Nephron progenitor cell (in vitro differentiated cells): ENCODE measurements around the gene STK38L.
A peak's percentile ranks its signal among the peaks of the same experiment; 100 is the strongest.

Experiments
- DNase-seq: peaks from one replicate; pipeline ENCODE4 v3.0.0; 2021
- H3K27ac Mint-ChIP-seq: 2 replicates; pipeline ENCODE4 v1.8.0; 2021; ENCODE audit warnings: mild to moderate bottlenecking, moderate library complexity, mixed read lengths
- H3K27me3 Mint-ChIP-seq: 2 replicates; pipeline ENCODE4 v1.8.0; 2021; ENCODE audit warnings: mild to moderate bottlenecking, low read depth, mixed read lengths; ENCODE audit not compliant: poor library complexity
- H3K36me3 Mint-ChIP-seq: 2 replicates; pipeline ENCODE4 v1.8.0; 2021; ENCODE audit warnings: low read depth, mixed read lengths
- H3K4me1 Mint-ChIP-seq: 2 replicates; pipeline ENCODE4 v1.8.0; 2021; ENCODE audit warnings: mixed read lengths
- H3K4me3 Mint-ChIP-seq: 2 replicates; pipeline ENCODE4 v1.8.0; 2021; ENCODE audit warnings: mild to moderate bottlenecking, moderate library complexity, mixed read lengths
- H3K9me3 Mint-ChIP-seq: 2 replicates; pipeline ENCODE4 v1.8.0; 2021; ENCODE audit warnings: mild to moderate bottlenecking, moderate library complexity, mixed read lengths
- TF ChIP-seq, protein P1 (sequence below): fragments of 200-600 bp; sonication (generic); IDR thresholded peaks from 2 replicates; pipeline ENCODE4 v1.5.0; 2021; ENCODE audit warnings: antibody characterized with exemption

The STK38L gene

DNA sequence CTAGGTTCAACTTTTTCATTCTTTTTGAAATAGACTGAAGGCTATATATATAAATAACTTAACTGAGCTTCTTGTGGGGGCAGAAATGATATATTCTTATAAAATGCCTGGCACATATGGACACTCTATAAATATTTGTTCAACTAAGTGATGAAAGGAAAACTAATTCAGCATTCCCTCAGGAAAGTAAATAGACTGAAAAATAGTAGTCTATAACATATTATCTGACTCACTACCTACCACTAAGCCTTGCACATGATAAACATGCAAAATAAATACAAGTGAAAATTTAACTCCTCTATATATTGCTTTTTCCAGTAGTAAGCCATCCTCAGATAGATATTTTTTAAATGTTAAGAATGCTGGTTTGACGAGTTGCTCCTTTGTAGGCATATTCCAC, 72.9 kb downstream of the STK38L start:
- no peaks in the 10 kb centered on the region for H3K27me3 Mint-ChIP-seq
- TF ChIP-seq, protein P1, sequence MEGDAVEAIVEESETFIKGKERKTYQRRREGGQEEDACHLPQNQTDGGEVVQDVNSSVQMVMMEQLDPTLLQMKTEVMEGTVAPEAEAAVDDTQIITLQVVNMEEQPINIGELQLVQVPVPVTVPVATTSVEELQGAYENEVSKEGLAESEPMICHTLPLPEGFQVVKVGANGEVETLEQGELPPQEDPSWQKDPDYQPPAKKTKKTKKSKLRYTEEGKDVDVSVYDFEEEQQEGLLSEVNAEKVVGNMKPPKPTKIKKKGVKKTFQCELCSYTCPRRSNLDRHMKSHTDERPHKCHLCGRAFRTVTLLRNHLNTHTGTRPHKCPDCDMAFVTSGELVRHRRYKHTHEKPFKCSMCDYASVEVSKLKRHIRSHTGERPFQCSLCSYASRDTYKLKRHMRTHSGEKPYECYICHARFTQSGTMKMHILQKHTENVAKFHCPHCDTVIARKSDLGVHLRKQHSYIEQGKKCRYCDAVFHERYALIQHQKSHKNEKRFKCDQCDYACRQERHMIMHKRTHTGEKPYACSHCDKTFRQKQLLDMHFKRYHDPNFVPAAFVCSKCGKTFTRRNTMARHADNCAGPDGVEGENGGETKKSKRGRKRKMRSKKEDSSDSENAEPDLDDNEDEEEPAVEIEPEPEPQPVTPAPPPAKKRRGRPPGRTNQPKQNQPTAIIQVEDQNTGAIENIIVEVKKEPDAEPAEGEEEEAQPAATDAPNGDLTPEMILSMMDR: no peak
- no peaks in the 10 kb centered on the region for H3K4me1 Mint-ChIP-seq
- no peak overlapping the region for H3K27ac Mint-ChIP-seq
- H3K9me3 Mint-ChIP-seq: no peaks in the 10 kb centered on the region
- DNase-seq: no peak
- H3K4me3 Mint-ChIP-seq: no peak overlapping the region
- H3K36me3 Mint-ChIP-seq: peaks cover 58% of the 10 kb centered on the region

DNA sequence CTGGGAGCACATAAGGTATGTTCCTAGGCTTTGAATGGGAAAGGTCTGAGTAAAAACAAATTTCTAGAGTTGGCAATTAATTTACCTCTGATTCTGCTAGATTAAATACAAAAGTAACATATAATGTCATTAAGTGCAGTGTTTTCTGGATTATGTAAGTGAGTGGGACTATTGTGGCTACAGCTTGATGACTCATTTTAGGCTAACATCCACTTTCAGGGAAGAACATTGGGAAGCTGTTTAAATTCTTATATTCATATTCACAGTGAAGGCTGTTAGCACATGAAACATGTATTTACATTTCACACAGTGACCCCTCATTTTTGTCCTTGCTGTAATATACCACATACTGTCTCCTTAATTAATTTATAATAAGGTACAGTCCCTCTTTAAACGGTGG, 75.3 kb downstream of the STK38L start:
- TF ChIP-seq, protein P1: no peak
- Mint-ChIP-seq H3K9me3 (no peaks in the 10 kb centered on the region), H3K27ac (no peak overlapping the region), H3K4me3 (no peak overlapping the region), H3K4me1 (no peaks in the 10 kb centered on the region), H3K27me3 (no peaks in the 10 kb centered on the region), H3K36me3 (peaks cover 49% of the 10 kb centered on the region)
- DNase-seq: no peak

DNA sequence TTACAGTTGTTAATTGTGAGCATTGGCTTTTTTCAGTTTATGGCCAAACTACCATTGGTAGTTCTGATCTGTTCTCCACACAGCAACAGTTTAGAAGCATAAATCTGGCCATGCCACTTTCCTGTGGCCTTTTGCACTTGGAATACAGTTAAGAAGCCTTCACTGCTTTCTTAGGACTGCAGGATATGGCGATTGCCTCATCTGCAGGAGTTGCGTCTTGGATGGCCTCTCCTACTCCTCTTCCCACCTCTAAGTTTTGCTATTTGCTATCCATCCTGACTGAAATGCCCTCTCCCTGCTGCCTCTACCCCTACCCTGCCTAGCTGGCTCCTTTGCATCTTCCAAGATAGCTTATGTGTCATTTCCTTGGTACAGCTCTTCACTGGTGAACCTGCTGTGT, 75.8 kb downstream of the STK38L start:
- Mint-ChIP-seq H3K27ac (no peak overlapping the region), H3K4me3 (no peak overlapping the region), H3K4me1 (no peaks in the 10 kb centered on the region), H3K9me3 (no peaks in the 10 kb centered on the region), H3K36me3 (peaks cover 45% of the 10 kb centered on the region), H3K27me3 (no peaks in the 10 kb centered on the region)
- no peak for DNase-seq
- TF ChIP-seq, protein P1: no peak

DNA sequence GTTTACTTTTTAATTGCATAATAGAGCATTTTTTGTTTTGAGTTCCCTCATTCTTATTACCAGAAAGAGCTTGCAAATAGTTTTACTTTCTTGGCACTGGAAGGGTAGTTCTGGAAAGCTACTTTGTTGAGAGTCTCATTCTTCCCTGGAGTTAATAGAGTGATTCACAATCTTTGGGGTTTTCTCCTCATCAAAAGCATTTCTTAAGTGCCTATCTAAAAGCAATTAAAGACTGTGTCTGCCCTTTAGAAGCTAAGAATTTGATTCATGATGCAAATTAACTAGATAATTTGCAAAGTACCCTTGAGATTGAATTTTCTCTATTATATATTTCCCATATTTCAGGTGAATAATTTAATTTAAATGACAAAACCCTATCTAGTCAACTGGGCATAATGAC, 80.4 kb downstream of the STK38L start:
- Mint-ChIP-seq H3K27me3 (peaks cover 1% of the 10 kb centered on the region), H3K36me3 (peaks cover 20% of the 10 kb centered on the region), H3K9me3 (no peaks in the 10 kb centered on the region), H3K4me3 (no peak overlapping the region), H3K27ac (no peak overlapping the region), H3K4me1 (no peaks in the 10 kb centered on the region)
- TF ChIP-seq, protein P1: no peak
- no peak for DNase-seq

DNA sequence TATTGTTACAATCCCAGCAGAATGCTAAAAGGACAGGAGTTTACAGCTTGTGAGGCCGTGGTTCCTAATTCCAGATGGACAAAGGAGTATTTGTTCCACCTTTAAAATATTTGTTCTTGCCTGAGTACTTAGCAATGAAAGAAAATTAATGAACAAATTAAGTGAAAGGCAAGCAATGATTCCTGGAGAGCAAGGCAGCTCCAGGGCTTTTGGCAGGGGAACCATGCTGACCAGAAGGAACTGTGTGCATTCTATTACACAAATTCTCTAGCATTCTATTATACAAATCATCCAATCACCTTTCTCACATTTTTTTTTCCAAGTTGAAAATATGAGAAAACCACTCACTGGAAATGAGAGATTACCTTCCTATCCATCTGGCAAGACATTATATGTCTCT, 86.8 kb downstream of the STK38L start:
- peaks cover 58% of the 10 kb centered on the region for H3K27me3 Mint-ChIP-seq
- H3K4me1 Mint-ChIP-seq: peaks cover 14% of the 10 kb centered on the region
- H3K9me3 Mint-ChIP-seq: no peaks in the 10 kb centered on the region
- TF ChIP-seq, protein P1: no peak
- no peak overlapping the region for H3K4me3 Mint-ChIP-seq
- no peak overlapping the region for H3K27ac Mint-ChIP-seq
- no peak for DNase-seq
- peaks cover 4% of the 10 kb centered on the region for H3K36me3 Mint-ChIP-seq

DNA sequence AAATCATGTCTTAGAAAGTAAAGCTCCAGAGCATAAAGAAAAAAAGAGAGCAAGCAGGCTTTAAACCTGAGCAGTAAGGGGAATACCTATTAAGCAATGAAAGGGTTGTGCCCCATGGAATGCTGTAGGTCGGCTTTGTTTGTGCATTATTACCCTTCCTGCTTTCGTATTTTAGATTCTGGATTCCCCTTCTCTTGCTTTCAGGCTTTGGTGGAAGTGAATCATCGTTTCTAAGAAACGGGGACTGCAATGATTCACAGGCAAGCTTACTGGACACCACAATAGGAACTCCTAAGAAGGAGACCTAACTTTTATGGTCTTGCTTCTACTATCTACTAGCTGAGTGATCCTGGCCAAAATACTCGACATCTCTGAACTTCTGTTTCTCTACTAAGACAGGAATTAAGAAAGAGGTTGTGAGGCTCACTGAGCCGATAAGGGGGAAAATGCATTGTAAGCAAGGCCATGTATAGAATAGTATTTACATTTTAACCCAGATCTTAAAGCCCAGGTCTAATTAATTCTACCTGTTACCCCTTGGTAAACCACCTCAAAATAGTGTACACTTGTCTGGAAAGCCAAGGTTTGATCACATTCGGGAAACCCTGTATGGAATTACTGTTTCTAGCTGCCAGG, 87.3 kb downstream of the STK38L start:
- TF ChIP-seq, protein P1: no peak
- Mint-ChIP-seq H3K27me3 (peaks cover 64% of the 10 kb centered on the region), H3K9me3 (no peaks in the 10 kb centered on the region), H3K27ac (no peak overlapping the region), H3K36me3 (peaks cover 4% of the 10 kb centered on the region), H3K4me1 (peaks cover 14% of the 10 kb centered on the region), H3K4me3 (peak overlapping the region; percentile 79)
- no peak for DNase-seq
